ENCODE measurements around the gene ZBED4. TPM values are rescaled to one million over a fixed set of nuclear protein-coding genes. Genes with fewer than 3 reads are reported as not detected.
A peak's percentile ranks its signal among the peaks of the same experiment; 100 is the strongest.

Gene ZBED4
- total RNA-seq, 1 experiment from 2014 or later: 31.5 TPM

- no TSS peak for BruUV-seq (replicated peaks)
- CTCF ChIA-PET: no interaction called here
- H3K4me1 ChIP-seq (ENCODE audit: insufficient read depth, low read length, poor library complexity, severe bottlenecking): peaks cover 9% of the 10 kb centered on the region
These were observed 26.6 kb downstream of the ZBED4 start for GRCh38 chr22:49880281-49880680.

GRCh38 chr22:49881856-49882255, 28.2 kb downstream of the ZBED4 start:
- H3K27me3 ChIP-seq (replicated peaks; ENCODE audit: insufficient read depth, low read depth, low read length, poor library complexity): no peaks in the 10 kb centered on the region
- ChIA-PET CTCF (no interaction called here), POLR2A (ENCODE audit: low non-redundant PET) (no interaction called here)
- H3K4me1 ChIP-seq (ENCODE audit: insufficient read depth, low read length, poor library complexity, severe bottlenecking): peaks cover 9% of the 10 kb centered on the region
- H3K9me3 ChIP-seq (ENCODE audit: low read depth, low read length, poor library complexity, severe bottlenecking): no peaks in the 10 kb centered on the region
- H3K36me3 ChIP-seq (ENCODE audit: insufficient read depth, low read length, poor library complexity, severe bottlenecking): peaks cover 31% of the 10 kb centered on the region
- no peak overlapping the region for H3K27ac ChIP-seq (ENCODE audit: low read depth, low read length, poor library complexity, severe bottlenecking)
- intact Hi-C loops (cut with micrococcal nuclease; ENCODE audit: unreplicated experiment): no loop called here
- H3K4me3 ChIP-seq (ENCODE audit: low read depth, low read length, poor library complexity, severe bottlenecking): no peak overlapping the region
- no TSS peak for BruUV-seq (replicated peaks)
- TF ChIP-seq CTCF (conservative IDR thresholded peaks at IDR 0.05; ENCODE audit: low read depth, low read length) (no peak), EZH2 (IDR thresholded peaks at IDR 0.05; ENCODE audit: borderline replicate concordance, low read depth, low read length, poor library complexity, severe bottlenecking) (no peak)
- no peak for DNase-seq (ENCODE audit: low spot score)

More at GRCh38 chr22:49880281-49880680, 26.6 kb downstream of the ZBED4 start:
- no peak overlapping the region for H3K27ac ChIP-seq (ENCODE audit: low read depth, low read length, poor library complexity, severe bottlenecking)
- H3K4me3 ChIP-seq (ENCODE audit: low read depth, low read length, poor library complexity, severe bottlenecking): no peak overlapping the region
- H3K27me3 ChIP-seq (replicated peaks; ENCODE audit: insufficient read depth, low read depth, low read length, poor library complexity): no peaks in the 10 kb centered on the region
- no peak for TF ChIP-seq CTCF (conservative IDR thresholded peaks at IDR 0.05; ENCODE audit: low read depth, low read length)
- TF ChIP-seq EZH2 (IDR thresholded peaks at IDR 0.05; ENCODE audit: borderline replicate concordance, low read depth, low read length, poor library complexity, severe bottlenecking): no peak
- intact Hi-C loops (cut with micrococcal nuclease; ENCODE audit: unreplicated experiment): no loop called here
- H3K36me3 ChIP-seq (ENCODE audit: insufficient read depth, low read length, poor library complexity, severe bottlenecking): peaks cover 20% of the 10 kb centered on the region
- peak; percentile 11 for DNase-seq (ENCODE audit: low spot score)
- H3K9me3 ChIP-seq (ENCODE audit: low read depth, low read length, poor library complexity, severe bottlenecking): no peaks in the 10 kb centered on the region
- POLR2A ChIA-PET (ENCODE audit: low non-redundant PET): no interaction called here

GRCh38 chr22:49882519-49883293, 29.1 kb downstream of the ZBED4 start:
- TF ChIP-seq EZH2 (IDR thresholded peaks at IDR 0.05; ENCODE audit: borderline replicate concordance, low read depth, low read length, poor library complexity, severe bottlenecking): no peak
- ChIA-PET POLR2A (ENCODE audit: low non-redundant PET) (no interaction called here), CTCF (no interaction called here)
- peaks cover 39% of the 10 kb centered on the region for H3K36me3 ChIP-seq (ENCODE audit: insufficient read depth, low read length, poor library complexity, severe bottlenecking)
- H3K27ac ChIP-seq (ENCODE audit: low read depth, low read length, poor library complexity, severe bottlenecking): no peak overlapping the region
- H3K4me3 ChIP-seq (ENCODE audit: low read depth, low read length, poor library complexity, severe bottlenecking): no peak overlapping the region
- H3K27me3 ChIP-seq (replicated peaks; ENCODE audit: insufficient read depth, low read depth, low read length, poor library complexity): no peaks in the 10 kb centered on the region
- H3K4me1 ChIP-seq (ENCODE audit: insufficient read depth, low read length, poor library complexity, severe bottlenecking): peaks cover 9% of the 10 kb centered on the region
- no peaks in the 10 kb centered on the region for H3K9me3 ChIP-seq (ENCODE audit: low read depth, low read length, poor library complexity, severe bottlenecking)
- intact Hi-C loops (cut with micrococcal nuclease; ENCODE audit: unreplicated experiment): no loop called here
- DNase-seq (ENCODE audit: low spot score): peak; percentile 33
- BruUV-seq (replicated peaks): no TSS peak

- ChIA-PET CTCF (no interaction called here), POLR2A (ENCODE audit: low non-redundant PET) (no interaction called here)
These were observed 29.6 kb downstream of the ZBED4 start for GRCh38 chr22:49883294-49883640.

More at GRCh38 chr22:49883294-49883640, 29.6 kb downstream of the ZBED4 start:
- no peak for TF ChIP-seq EZH2 (IDR thresholded peaks at IDR 0.05; ENCODE audit: borderline replicate concordance, low read depth, low read length, poor library complexity, severe bottlenecking)
- no peak for TF ChIP-seq CTCF (conservative IDR thresholded peaks at IDR 0.05; ENCODE audit: low read depth, low read length)
- Histone ChIP-seq H3K9me3 (ENCODE audit: low read depth, low read length, poor library complexity, severe bottlenecking) (no peaks in the 10 kb centered on the region), H3K27ac (ENCODE audit: low read depth, low read length, poor library complexity, severe bottlenecking) (no peak overlapping the region), H3K27me3 (replicated peaks; ENCODE audit: insufficient read depth, low read depth, low read length, poor library complexity) (no peaks in the 10 kb centered on the region), H3K4me3 (ENCODE audit: low read depth, low read length, poor library complexity, severe bottlenecking) (no peak overlapping the region), H3K4me1 (ENCODE audit: insufficient read depth, low read length, poor library complexity, severe bottlenecking) (peaks cover 9% of the 10 kb centered on the region), H3K36me3 (ENCODE audit: insufficient read depth, low read length, poor library complexity, severe bottlenecking) (peaks cover 40% of the 10 kb centered on the region)
- intact Hi-C loops (cut with micrococcal nuclease; ENCODE audit: unreplicated experiment): no loop called here
- no TSS peak for BruUV-seq (replicated peaks)
- no peak for DNase-seq (ENCODE audit: low spot score)

Data from A673 (cell line).